HG02840 (cell line): Measurements from ENCODE around the gene SLC38A10.

Experiments used
- ATAC-seq: cut with Tn5 transposase; IDR thresholded peaks from one replicate; pipeline ENCODE4 v1.9.1; 2021; ENCODE audit warnings: mild to moderate bottlenecking, moderate library complexity, moderate number of reproducible peaks; ENCODE audit not compliant: unreplicated experiment, low FRiP score

Gene SLC38A10

DNA sequence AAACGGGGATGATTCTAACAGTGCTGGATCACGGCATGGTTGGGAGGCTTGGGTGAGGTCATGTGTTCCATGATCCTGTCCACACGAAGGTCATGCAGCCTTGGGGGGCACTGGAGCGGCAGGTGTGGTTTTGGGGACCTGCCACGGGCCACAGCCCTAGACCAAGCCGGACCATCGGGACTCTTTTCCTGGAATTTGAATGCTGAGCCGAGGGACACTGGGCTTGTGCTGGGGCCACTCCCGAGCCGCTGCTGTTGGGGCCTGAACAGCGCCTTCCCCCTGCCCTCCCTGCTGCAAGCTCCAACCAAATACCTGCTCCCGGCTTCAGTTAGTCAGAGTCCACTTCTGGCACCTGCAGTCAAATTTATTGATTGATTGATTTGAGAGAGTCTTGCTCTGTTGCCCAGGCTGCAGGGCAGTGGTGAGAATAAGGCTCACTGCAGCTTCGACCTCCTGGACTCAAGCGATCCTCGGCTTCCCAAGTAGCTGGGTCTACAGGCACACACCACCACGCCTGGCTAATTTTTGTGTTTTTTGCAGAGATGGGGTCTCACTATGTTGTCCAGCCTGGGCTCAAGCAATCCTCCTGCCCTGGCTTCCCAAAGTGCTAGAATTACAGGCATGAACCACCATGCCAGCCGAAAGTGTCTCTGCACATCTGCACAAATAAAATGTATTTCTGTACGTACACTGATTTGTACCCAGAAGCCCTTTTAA is 37.2 kb upstream of the SLC38A10 start:
- no peak for ATAC-seq

DNA sequence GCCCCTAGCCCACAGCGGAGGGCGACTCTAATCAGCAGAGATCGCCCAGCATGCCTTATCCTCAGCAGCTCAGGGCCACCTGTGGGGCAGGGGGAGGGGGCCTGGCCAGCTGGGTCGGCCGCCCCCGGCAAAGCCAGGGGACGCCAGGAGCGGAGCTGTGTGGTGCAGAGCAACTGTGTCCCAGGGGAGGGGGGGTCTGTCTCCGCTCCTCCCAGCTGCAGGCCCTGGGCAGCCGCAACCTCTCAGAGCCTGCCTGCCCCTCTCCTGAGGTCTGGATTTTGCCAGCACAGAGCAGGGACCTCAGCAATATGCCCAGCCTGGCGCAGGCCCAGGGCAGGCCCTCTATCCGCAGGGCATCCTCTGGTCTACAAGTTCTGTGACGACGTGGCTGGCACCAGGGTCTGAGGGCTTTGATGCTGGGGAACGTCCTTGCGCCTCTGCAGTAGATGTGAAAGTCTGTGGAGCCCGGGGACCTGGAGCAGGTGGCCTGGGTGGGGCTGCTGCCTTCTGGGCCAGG is 36.5 kb upstream of the SLC38A10 start:
- ATAC-seq: no peak

DNA sequence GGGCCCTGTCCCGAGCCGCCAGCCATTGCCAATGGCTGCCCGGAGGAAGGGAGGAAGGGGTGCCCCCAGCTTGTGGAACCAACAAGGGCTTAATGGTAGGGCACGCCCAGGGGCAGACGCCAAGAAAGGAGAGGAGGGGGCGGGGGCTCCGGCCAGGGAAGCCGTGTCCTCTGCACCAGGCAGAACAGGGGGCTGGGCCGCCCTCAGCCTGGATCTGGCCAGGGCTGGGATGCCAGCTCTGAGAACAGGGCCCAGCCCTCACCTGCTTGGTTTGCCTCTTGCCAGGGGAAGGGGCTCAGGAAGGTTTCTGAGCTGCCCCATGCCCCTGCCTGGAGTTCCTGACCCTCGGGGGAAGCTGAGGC is 35.8 kb upstream of the SLC38A10 start:
- ATAC-seq: no peak

DNA sequence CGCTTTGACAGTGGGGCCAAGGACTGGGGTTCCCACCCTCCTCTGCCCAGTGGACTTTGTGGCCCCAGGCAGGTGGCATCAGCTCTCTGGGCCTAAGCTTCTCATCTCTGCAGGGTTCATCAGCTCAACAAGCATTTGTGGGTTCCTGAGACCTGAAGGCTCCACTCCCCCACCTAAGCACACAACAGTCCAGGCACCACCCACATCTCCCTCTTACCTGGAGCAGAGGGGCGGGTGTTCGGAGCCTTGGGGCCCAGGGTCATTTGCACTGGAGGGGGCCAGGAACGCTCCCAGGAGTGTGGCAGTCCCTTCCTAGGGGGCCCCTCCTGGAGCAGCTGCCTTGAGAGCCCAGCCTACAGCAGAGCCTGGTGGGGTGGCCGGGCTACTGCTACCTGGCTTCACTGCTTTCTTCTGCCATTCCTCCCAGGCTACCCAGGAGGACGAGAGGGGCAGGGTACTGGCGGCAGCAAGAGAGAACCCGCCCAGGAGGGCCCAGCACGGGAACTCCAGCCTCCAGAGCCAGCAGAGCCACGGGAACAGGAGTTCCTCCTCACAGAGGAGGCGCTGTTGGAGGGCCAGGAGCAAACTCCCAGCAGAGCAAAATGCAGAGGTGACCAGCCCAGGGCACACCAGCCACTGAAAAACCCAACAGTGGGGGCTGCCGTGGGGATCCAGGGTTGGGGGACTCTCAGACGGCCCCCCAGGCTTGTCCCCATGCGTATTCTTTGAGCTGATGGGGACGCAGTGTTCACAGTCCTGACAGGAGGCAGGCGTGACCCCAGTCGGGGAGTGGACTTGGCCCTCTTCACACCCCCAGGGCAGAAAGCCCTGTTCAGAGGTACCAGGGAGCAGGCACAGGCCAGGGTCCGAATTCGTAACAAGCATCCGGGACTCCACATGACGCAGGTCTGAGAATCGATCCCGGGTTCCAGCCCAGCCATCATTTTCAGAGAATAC is 35.1 kb upstream of the SLC38A10 start:
- no peak for ATAC-seq

DNA sequence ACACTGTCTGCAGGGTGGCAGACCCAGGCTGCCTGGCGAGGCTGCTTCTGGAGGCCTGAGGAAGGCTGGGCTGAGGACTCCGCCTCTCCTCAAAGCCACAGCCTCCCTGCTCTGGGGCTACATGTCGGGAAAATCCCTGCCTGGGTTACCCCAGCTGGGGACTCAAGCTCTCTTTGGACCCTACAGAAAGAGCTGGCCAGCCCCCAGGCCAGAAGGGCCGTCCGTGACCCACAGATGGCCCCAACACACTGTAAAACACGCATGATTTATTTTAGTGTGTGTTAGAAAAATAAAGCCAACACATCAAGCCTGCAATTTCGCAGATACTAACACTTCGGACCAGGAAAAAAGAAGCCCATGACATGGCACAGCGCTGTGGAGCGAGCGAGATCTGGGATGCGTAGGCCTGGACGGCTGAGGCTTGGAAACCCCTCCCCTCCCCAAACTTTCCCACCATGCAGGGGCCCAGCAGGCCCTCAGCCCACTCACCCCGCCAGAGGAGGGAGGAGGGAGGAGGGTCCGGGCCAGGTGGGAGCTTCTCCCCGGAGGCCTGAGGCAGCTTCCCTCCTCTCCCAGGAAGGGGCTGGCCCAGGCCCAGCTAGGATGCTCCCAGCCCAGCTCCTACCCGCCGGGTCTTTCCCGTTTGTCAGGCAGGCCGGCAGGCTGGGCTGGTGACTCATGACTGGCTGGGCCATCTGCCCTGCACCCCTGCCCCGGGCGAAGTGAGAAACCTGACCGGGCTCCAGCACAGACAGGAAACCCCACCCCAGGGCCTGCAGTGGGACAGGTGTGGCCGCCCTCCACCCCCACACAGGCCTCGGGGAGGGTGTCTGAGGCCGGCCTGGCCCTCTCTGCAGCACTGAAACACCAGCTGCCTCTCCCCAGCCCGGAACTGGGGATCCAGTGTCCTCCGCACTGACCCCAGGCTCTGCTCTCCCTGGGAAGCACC is 34.1 kb upstream of the SLC38A10 start:
- no peak for ATAC-seq

DNA sequence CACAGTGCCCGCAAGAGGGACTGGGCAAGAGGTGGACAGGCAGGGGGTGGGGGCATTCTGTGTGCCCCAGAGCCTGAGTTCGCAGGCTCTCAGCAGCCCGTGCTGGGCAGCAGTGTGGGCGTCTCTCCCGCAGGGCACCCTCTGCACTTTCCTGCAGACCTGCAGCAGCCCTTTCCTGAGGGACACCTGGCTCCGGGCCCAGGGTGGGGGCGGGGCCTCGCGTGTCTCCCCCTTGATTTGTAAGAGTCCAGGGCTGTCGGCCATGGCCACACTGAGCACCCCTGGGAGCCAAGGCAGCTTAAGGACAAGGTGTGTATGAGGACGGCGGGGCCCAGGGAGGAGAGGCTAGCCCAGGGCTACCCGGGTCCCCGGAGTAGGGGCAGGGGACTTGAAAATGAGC is 33.4 kb upstream of the SLC38A10 start:
- ATAC-seq: no peak

DNA sequence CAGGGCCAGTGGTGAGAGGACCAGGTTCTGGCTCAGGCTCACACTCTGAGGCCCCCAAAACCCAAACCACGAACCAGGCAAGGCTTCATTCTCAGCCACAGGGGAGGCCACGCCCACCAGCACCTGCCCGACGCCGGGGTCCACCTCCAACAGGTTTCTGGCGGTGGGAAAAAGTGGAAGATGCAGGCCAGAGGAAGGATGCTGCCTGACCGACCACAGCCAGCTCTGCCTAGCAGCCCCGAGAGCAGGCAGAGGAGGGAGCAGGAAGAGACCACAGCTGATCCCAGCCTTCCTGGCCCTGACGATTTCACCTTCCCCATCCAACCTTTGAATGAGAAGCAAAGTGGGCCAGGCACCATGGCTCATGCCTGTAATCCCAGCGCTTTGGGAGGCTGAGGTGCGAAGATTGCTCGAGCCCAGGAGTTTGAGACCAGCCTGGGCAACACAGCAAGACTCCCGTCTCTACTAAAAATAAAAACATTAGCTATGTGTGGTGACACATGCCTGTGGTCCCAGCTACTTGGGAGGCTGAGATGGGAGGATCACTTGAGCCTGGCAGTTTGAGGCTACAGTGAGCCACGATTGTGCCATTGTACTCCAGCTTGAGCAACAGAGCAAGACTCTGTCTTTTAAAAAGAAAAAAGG is 30.7 kb upstream of the SLC38A10 start:
- no peak for ATAC-seq

DNA sequence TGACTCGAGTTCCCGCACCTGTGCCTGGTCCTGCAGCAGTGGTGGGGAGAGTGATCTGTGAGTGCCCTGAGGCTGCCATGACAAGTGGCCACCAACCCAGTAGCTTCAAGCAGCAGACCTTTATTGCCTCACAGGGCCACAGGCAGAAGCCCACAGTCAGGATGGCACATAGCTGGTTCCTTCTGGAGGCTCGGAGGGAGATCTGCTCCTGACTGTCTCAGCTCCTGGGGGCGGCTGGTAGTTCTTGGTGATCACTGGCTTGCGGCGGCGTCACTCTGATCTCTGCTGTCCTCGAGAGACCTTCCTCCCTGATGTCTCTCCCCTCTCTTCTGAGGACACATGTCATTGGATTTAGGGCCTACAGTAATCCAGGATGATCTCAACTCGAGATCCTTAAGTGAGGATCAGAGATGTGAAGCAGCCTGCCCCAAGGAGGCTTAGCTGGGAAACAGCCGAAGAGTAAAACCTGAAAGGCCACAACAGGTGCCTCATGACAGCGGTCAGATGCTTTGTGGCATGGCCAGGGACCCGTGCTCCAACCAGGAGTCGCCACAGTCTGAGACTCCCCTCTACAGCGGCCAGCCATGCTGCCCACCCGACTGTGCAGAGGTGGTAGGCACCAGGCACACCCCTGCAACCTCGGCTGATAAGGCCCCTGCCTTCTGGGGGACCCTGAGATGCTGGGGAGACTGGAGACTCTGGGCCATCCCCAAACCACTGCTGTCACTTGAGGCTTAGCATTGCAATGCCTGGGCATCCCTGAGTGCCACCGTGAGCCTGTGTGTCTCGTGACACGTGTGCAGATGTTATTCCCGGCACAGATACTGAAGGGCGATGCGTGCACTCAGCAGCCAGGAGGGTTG is 30.0 kb upstream of the SLC38A10 start:
- ATAC-seq: no peak

DNA sequence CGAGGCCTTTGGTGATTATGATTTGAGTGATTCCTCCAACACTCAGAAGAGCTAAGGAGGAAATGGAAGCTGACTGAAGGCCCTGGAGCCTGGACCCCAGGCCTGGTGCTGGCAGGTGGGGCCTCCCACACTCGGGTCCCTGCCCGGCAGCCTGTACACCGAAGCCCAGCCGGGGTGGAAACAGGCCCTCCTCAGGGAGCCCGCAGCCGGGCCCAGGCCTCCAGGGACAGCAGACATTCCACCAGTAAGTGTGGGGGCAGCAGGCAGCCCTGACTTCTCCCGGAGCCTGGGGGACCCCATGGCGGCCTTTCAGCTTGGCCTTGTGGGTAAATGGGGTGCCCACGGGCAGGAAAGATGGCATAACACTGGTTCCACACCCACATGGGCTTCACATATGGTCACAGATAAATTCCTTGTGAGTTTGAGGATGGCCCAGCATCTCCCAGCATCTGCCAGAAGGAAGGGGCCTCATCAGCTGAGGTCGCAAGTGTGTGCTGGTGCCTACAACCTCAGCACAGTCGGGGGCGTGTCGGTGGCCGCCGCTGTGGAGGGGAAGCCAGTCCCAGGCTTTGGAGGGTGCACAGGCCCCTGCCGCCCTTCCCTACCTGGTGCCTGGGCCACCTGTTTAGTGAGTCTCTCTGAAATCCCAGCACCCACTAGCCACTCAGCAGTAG is 29.2 kb upstream of the SLC38A10 start:
- no peak for ATAC-seq

DNA sequence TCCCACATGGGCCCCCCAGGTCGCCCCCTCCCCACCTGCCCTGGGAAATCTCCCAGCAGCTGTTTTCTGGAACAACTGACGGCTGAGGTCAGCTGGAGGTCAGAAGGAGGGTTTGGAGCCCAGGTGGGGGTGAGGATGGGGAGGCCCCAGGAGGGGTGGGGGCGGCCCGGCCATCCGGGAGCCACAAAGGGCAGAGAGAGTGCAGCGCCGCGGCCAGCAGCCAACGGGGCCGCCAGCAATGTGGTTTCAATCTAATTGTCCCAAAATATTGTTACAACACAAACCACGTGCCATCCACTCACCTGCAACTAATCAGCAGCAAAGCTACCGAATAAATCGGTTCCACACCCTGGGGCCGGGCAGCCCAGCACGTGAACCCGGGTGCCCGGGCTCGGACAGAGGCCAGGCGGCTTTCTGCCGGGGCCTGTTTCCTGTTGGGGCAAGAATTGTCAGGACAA is 28.3 kb upstream of the SLC38A10 start:
- no peak for ATAC-seq

DNA sequence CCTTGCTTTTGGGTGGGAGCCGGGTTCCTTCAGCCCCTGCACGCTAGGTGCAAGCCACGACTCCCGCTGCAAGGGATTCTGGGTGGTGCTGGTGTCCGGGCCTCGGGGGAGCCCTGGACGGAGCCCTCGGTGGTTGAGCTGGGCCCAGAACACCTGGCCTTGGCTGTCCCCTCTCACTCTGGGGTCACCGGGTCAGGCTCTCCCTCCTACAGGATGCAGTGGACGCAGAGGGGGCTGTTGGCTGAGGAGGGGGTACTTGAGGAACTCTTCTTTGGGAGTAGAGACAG is 27.9 kb upstream of the SLC38A10 start:
- ATAC-seq: no peak

DNA sequence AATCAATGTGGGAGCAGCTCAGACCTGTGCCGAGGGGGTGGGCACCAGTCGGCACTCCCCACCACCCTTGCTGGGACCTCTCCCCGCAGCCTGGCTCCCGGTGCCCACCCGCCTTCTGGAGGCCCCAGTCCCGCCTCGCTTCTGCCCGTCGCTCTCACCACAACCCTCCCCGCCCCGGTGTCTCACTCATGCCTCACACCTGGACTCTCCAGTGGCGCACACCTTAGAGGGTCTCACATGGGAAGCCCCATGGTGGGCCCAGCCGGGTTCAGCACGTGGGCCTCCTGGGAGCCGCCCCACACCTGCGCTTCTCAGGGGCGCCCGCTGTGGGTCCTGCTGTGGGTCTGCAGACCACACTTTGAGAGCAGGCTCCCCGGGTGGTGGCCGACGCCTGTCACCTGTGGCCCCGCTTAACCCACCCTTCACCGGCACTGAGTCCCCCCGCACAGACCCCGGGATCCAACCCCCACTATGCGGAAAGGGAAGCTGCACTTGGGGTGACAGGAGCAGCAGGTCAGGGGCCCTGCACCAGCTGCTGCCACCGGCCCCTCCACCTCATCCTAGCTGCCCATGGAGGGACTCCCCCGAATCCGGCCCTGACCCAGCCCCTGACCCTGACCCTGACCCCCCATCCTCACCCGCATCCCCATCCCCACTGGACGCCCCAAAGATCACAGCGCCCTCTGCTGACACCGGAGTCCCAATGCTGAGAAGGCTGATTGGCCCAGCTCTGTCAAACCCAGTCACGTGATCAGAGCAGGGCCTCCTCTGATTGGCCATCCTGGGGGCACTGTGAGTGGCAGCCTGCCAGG is 27.4 kb upstream of the SLC38A10 start:
- no peak for ATAC-seq

DNA sequence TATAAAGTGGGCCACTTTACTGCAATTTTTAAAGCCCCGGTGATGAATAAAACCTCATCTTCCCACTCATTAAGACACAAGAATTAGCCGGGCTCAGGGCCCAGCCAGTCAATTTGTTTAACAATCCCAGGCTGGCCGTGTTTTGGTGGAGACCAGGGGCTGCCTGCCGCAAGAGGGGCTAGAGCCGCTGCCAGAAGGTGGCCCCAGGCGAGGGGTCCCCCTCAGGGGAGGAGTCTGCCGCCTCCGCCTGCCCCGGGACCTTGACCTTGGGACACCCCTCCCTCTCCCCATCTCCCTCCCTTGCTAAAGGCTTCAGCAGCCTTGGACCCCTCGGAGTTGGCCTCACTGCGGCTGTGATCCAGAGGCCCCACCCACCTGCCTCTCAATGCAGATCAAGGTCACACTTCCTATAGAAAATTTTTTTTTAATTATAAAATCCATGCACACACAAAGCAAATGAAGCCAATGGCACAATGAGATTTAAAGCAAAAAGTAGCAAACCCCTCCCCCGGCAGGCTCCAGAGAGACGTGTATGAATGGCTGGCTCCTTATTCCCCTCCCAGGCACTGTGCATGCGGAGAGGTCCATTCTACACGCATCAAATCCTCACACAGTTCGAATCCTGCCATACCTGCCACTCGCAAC is 23.0 kb upstream of the SLC38A10 start:
- no peak for ATAC-seq

DNA sequence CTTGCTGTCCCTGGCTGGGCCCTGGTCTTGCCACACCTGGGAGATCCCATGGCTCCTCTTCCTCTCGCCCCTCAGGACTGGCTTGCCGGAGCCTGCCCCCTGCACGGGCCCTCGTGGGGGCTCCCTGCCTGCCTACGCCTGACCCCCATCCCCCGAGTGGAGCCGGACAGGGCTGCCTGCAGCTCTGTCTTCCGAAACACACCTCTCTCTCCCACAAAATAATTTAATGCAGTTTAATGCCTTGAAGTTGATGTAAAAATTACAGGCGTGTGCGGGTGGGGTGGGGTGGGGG is 22.4 kb upstream of the SLC38A10 start:
- ATAC-seq: no peak

DNA sequence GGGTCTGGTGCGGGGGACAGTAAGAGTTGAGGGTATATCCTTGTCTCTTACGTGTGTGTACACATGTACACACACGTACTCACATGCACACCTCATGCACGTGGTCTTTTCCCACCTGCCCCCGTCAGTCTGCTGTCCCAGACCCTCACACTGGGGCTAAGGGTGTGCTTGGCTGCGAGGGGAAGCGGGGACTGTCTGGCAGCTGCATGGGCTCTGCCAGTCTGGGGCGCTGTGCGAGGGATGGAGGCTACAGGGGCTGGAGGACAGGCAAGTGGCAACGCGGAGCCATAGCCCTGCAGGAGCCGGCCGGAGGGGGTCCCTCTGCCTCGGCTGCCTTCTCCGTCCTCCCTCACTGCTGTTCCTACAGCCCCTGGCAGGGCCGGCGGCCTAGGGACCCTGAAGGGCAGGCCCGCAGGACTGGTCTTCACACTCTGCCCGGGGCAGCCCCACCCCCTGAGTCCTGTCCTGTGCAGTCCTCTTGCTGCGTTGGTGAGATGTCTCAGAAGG is 20.8 kb upstream of the SLC38A10 start:
- ATAC-seq: no peak

DNA sequence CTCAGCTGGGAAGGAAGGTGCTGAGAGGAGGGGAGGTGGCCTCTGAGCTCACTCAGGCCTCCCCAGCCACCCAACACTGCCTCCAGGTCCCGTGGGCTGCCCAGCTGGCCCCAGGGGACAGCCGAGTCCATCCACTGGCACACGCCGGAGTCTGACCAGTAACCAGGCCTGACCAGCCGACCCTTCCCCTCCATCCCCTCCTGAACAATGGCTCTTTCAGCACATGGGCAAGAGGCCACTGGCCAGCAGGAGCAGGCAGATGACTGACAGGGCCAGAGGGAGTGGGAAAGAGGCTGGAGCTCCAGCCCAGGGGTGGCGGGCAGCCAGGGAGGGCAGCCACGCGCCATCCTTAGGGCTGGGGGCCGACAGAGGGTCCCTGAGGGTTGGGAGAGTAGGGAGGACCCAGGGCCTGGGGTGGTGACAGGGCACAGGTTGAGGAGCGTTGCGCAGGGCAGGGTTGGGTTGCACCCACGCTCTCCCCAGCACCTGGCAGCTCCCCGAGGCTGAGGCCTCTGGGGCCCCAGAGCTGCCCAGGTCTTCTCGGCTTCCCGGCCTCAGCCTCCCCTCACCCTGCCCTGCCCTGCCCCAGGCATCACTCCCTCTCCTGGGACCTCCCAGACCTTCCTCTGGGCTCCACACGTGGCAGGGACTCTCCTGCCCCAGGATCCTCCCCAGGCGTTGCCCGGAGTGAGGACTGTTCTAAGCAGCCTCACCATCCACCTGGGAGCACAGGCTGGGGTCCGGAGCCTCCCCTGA is 20.2 kb upstream of the SLC38A10 start:
- no peak for ATAC-seq
